Colonic mucosa (tissue), 4 donors: ENCODE data around the gene BMP5. TPM values are rescaled to one million over a fixed set of nuclear protein-coding genes. Genes with fewer than 3 reads are reported as not detected.

Experiments
- DNase-seq: peaks from one replicate; pipeline ENCODE4 v3.0.0-alpha.2; 2020
- H3K27ac ChIP-seq: fragments of 200-600 bp; one replicate; pipeline ENCODE4 v1.8.0; 2021
- H3K27me3 ChIP-seq: fragments of 200-600 bp; one replicate; pipeline ENCODE4 v1.8.0; 2021
- H3K36me3 ChIP-seq: fragments of 200-600 bp; one replicate; pipeline ENCODE4 v1.8.0; 2021
- H3K4me1 ChIP-seq: fragments of 200-600 bp; one replicate; pipeline ENCODE4 v1.8.0; 2021; ENCODE audit warnings: mild to moderate bottlenecking
- H3K4me3 ChIP-seq: fragments of 200-600 bp; one replicate; pipeline ENCODE4 v1.8.0; 2021
- H3K9ac ChIP-seq, 2 donors: one replicate each; pipeline ENCODE4 v1.7.0; 2013; ENCODE audit warnings: control low read depth in 2 of 2, low read depth in 2 of 2, low read length in 2 of 2
- H3K9me3 ChIP-seq: fragments of 200-600 bp; one replicate; pipeline ENCODE4 v1.8.0; 2021
- CTCF ChIP-seq: fragments of 200-600 bp; IDR thresholded peaks from one replicate; pipeline ENCODE4 v1.8.0; 2022; ENCODE audit warnings: antibody characterized with exemption, mild to moderate bottlenecking
- intact Hi-C: fragments of 100-400 bp; cut with DNase I; formaldehyde crosslinking; loops from one replicate; pipeline ENCODE4 v1.14.1; 2022
- total RNA-seq, 2 donors: library from RNA; stranded (reverse); fragmentation: NEBNext Ultra II Directional in 1 of 2; extraction: Animal tissue kit (Norgen Biotek cat#: 25700) in 1 of 2; gene quantifications; one replicate each; pipeline ENCODE4 v1.2.1, GENCODE V29; 2021
- donor health status: healthy.
- donor health status: DM: no; HTN: no; CAD: no.
- donor health status: DM: no; HTN: no; CAD: no.

BMP5 gene
- 1 to 10 TPM; 2.4 to 3.2 TPM for total RNA-seq

GRCh38 chr6:55875400-55875799 lies at the start of gene BMP5:
TSS of gene BMP5 (minus strand) at chr6:55875590. CDS start at chr6:55874865, 725 bp downstream.
- H3K4me3 ChIP-seq: no peak within 1 kb of the TSS

GRCh38 chr6:55922406-55922805 lies 47.0 kb upstream of the BMP5 start:
- intact Hi-C loops: no loop called here
- Histone ChIP-seq H3K36me3 (no peaks in the 10 kb centered on the region), H3K9ac (no peak overlapping the region), H3K27me3 (no peaks in the 10 kb centered on the region), H3K9me3 (no peaks in the 10 kb centered on the region), H3K27ac (no peak overlapping the region), H3K4me1 (no peaks in the 10 kb centered on the region), H3K4me3 (no peak overlapping the region)
- no peak for DNase-seq
- TF ChIP-seq CTCF: no peak

More at GRCh38 chr6:55875400-55875799, at the start of gene BMP5:
- DNase-seq: no peak
- Histone ChIP-seq H3K9me3 (no peaks in the 10 kb centered on the region), H3K27ac (no peak within 1 kb of the TSS), H3K4me1 (no peaks in the 10 kb centered on the region), H3K36me3 (no peaks in the 10 kb centered on the region), H3K9ac (peak within 1 kb of the TSS; percentile 7 to 38), H3K27me3 (no peaks in the 10 kb centered on the region)
- TF ChIP-seq CTCF: no peak
- intact Hi-C loops: no loop called here

GRCh38 chr6:55919716-55920308 lies 44.4 kb upstream of the BMP5 start:
- H3K27ac ChIP-seq: no peak overlapping the region
- H3K27me3 ChIP-seq: no peaks in the 10 kb centered on the region
- no peak overlapping the region for H3K4me3 ChIP-seq
- intact Hi-C loops: no loop called here
- H3K4me1 ChIP-seq: no peaks in the 10 kb centered on the region
- H3K36me3 ChIP-seq: no peaks in the 10 kb centered on the region
- TF ChIP-seq CTCF: no peak
- H3K9me3 ChIP-seq: no peaks in the 10 kb centered on the region
- H3K9ac ChIP-seq: no peak overlapping the region
- no peak for DNase-seq

GRCh38 chr6:55918639-55919038 lies 43.2 kb upstream of the BMP5 start:
- Histone ChIP-seq H3K4me1 (no peaks in the 10 kb centered on the region), H3K27me3 (no peaks in the 10 kb centered on the region), H3K9ac (no peak overlapping the region), H3K27ac (no peak overlapping the region), H3K9me3 (no peaks in the 10 kb centered on the region), H3K4me3 (no peak overlapping the region), H3K36me3 (no peaks in the 10 kb centered on the region)
- intact Hi-C loops: no loop called here
- no peak for DNase-seq
- no peak for TF ChIP-seq CTCF

GRCh38 chr6:55917751-55918415 lies 42.5 kb upstream of the BMP5 start:
- H3K36me3 ChIP-seq: no peaks in the 10 kb centered on the region
- H3K9me3 ChIP-seq: no peaks in the 10 kb centered on the region
- intact Hi-C loops: no loop called here
- DNase-seq: no peak
- no peak overlapping the region for H3K4me3 ChIP-seq
- TF ChIP-seq CTCF: no peak
- no peaks in the 10 kb centered on the region for H3K4me1 ChIP-seq
- no peaks in the 10 kb centered on the region for H3K27me3 ChIP-seq
- no peak overlapping the region for H3K27ac ChIP-seq
- H3K9ac ChIP-seq: no peak overlapping the region
